SU-DHL-6 (cell line): ENCODE results near the gene SLC27A1.

Experiments
- H2AFZ ChIP-seq: fragments of 200-600 bp; sonication (generic); 2 replicates; pipeline ENCODE4 v1.6.1; 2014; ENCODE audit warnings: low read depth, mild to moderate bottlenecking, moderate library complexity, mixed read lengths, antibody characterized with exemption, low read length; ENCODE audit not compliant: severe bottlenecking
- H3F3A ChIP-seq: fragments of 200-600 bp; shearing (Covaris generic); 2 replicates; pipeline ENCODE4 v1.6.0; 2016; ENCODE audit warnings: antibody characterized with exemption, mild to moderate bottlenecking; ENCODE audit not compliant: insufficient read depth
- H3K27ac ChIP-seq: fragments of 200-600 bp; sonication (generic); 2 replicates; pipeline ENCODE4 v1.5.1; 2016; ENCODE audit warnings: low read depth, mild to moderate bottlenecking, low read length, moderate library complexity, mixed read lengths
- H3K27me3 ChIP-seq: fragments of 200-600 bp; sonication (generic), shearing (Covaris generic); 2 replicates; pipeline ENCODE4 v1.6.0; 2014; ENCODE audit warnings: mild to moderate bottlenecking, low read length
- H3K36me3 ChIP-seq: fragments of 200-600 bp; sonication (generic); 2 replicates; pipeline ENCODE4 v1.6.1; 2014; ENCODE audit warnings: mild to moderate bottlenecking, low read length, mixed read lengths
- H3K4me2 ChIP-seq: fragments of 300-600, 200-600 bp; shearing (Covaris generic), sonication (generic); 2 replicates; pipeline ENCODE4 v1.6.0; 2014; ENCODE audit warnings: low read length, low read depth, mild to moderate bottlenecking; ENCODE audit not compliant: poor library complexity, severe bottlenecking
- H3K4me3 ChIP-seq: fragments of 200-600 bp; sonication (generic); 2 replicates; pipeline ENCODE4 v1.5.1; 2014; ENCODE audit warnings: antibody characterized with exemption, low read length, mild to moderate bottlenecking, mixed read lengths; ENCODE audit not compliant: insufficient read depth, poor library complexity, severe bottlenecking
- H3K79me2 ChIP-seq: fragments of 200-600 bp; sonication (generic); 2 replicates; pipeline ENCODE4 v1.6.1; 2014; ENCODE audit warnings: mild to moderate bottlenecking, low read length, moderate library complexity; ENCODE audit not compliant: insufficient read depth
- H3K9ac ChIP-seq: fragments of 200-600 bp; sonication (generic); 2 replicates; pipeline ENCODE4 v1.7.0; 2014; ENCODE audit warnings: mild to moderate bottlenecking, low read length
- H3K9me2 ChIP-seq: fragments of 200-600 bp; sonication (generic); replicated peaks from 2 replicates; pipeline ENCODE4 v1.6.1; 2014; ENCODE audit warnings: low read length; ENCODE audit not compliant: insufficient read depth
- H3K9me3 ChIP-seq: fragments of 200-600 bp; sonication (generic); 2 replicates; pipeline ENCODE4 v1.6.1; 2014; ENCODE audit warnings: low read length, mixed read lengths; ENCODE audit not compliant: insufficient read depth
- H4K20me1 ChIP-seq: fragments of 200-600 bp; sonication (generic); 2 replicates; pipeline ENCODE4 v1.6.1; 2014; ENCODE audit warnings: low read depth, mild to moderate bottlenecking, antibody characterized with exemption, low read length, moderate library complexity, mixed read lengths
- CTCF ChIP-seq: fragments of 200-600 bp; sonication (generic); IDR thresholded peaks from one replicate; pipeline ENCODE4 v1.5.1; 2017; ENCODE audit warnings: antibody characterized with exemption, mild to moderate bottlenecking, low read length, moderate library complexity; ENCODE audit not compliant: insufficient read depth, poor library complexity, severe bottlenecking
- EZH2phosphoT487 ChIP-seq: fragments of 200-600 bp; sonication (generic), shearing (Covaris generic); conservative IDR thresholded peaks from 2 replicates; pipeline ENCODE4 v1.6.1; 2018; ENCODE audit warnings: mild to moderate bottlenecking, antibody characterized with exemption, low read length, moderate library complexity, mixed read lengths

The SLC27A1 gene

GRCh38 chr19:17491287-17491686, 21.0 kb downstream of the SLC27A1 start:
- no peaks in the 10 kb centered on the region for H3K27me3 ChIP-seq
- H3K36me3 ChIP-seq, result no peaks in the 10 kb centered on the region
- no peak for TF ChIP-seq EZH2phosphoT487
- no peak for TF ChIP-seq CTCF
- H3K4me3 ChIP-seq, result no peak overlapping the region
- H3K9ac ChIP-seq, result no peak overlapping the region
- no peaks in the 10 kb centered on the region for H3F3A ChIP-seq
- no peaks in the 10 kb centered on the region for H3K9me3 ChIP-seq
- H4K20me1 ChIP-seq, result no peaks in the 10 kb centered on the region
- no peak overlapping the region for H3K4me2 ChIP-seq
- no peaks in the 10 kb centered on the region for H3K79me2 ChIP-seq
- no peaks in the 10 kb centered on the region for H3K9me2 ChIP-seq
- no peak overlapping the region for H2AFZ ChIP-seq
- no peak overlapping the region for H3K27ac ChIP-seq

- Histone ChIP-seq H3K27me3 (no peaks in the 10 kb centered on the region), H3K9me2 (no peaks in the 10 kb centered on the region), H3K9me3 (no peaks in the 10 kb centered on the region), H2AFZ (no peak overlapping the region), H3K9ac (no peak overlapping the region), H3F3A (no peaks in the 10 kb centered on the region), H3K4me2 (no peak overlapping the region), H3K4me3 (no peak overlapping the region), H4K20me1 (no peaks in the 10 kb centered on the region), H3K36me3 (no peaks in the 10 kb centered on the region), H3K79me2 (no peaks in the 10 kb centered on the region), H3K27ac (no peak overlapping the region)
- TF ChIP-seq CTCF, result no peak
- no peak for TF ChIP-seq EZH2phosphoT487
Observed at GRCh38 chr19:17495639-17496296, 25.4 kb downstream of the SLC27A1 start.

GRCh38 chr19:17496337-17496997, 26.1 kb downstream of the SLC27A1 start:
- Histone ChIP-seq H3K4me2 (no peak overlapping the region), H4K20me1 (no peaks in the 10 kb centered on the region)

More at GRCh38 chr19:17496337-17496997, 26.1 kb downstream of the SLC27A1 start:
- Histone ChIP-seq H3F3A (no peaks in the 10 kb centered on the region), H2AFZ (no peak overlapping the region), H3K36me3 (no peaks in the 10 kb centered on the region), H3K9ac (no peak overlapping the region), H3K4me3 (no peak overlapping the region), H3K9me2 (no peaks in the 10 kb centered on the region), H3K9me3 (no peaks in the 10 kb centered on the region), H3K27ac (no peak overlapping the region), H3K27me3 (no peaks in the 10 kb centered on the region), H3K79me2 (no peaks in the 10 kb centered on the region)
- TF ChIP-seq EZH2phosphoT487, result no peak
- peak; percentile 98 for TF ChIP-seq CTCF
